NCI-H2171 treated with DMSO at 0.1 percent for 48 hours (cell line): Measurements from ENCODE around the gene SOX2.
A peak's percentile ranks its signal among the peaks of the same experiment; 100 is the strongest.

Experiments used
- DNase-seq: peaks from one replicate; lab custom pipeline; 2025; lab: John Stamatoyannopoulos, UW

SOX2 gene

DNA sequence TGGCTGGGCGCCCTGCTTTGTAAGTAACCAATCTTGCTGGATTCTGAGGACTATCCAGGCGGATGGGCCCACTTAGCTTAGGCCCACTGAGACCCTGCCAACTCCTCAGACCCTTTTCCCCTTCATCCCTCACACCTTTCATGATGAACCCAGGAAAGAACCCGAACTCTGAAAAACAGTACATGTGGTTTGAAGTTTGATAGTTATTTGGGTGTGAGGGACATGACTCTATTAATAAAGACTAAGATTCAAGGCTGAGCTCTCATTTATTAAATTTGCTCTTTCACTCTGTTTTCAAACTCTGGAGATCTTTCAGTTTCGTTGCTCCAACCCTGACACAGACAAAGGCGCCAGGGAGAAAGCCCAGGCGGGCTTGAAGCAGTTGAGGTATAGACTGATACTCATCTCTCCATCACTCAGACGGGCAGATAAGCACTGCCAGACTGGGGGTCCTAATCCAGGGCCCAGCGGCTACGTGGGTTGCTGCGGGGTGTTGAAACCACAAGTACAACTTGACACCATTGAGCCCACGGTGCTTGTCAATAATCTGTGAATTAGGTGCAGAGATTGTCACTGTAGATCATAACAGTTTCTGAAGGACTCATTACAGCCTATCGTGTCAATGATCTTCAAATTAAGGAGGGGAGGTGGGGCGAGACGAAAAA, 7.2 kb upstream of the SOX2 start:
- DNase-seq = no peak

DNA sequence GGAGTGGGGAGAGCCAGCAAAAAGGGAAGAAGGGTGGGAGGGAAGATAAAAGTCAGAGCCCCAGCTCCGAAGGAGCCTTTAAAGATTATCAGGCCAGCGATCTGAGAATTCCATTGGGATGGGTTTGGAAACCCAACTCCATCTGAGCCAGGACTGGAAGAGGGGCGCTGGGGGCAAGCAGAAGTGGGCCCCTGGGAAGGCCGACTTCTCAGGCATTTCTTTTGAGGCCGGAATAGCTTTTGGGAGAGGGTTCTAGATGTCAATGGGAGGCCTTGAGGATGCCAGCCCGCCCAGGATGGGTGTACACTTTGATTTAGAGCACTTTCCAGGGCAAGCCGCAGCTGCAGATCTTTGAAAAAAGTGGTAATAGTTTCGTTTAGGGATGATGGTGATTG, 6.6 kb upstream of the SOX2 start:
- DNase-seq = no peak

DNA sequence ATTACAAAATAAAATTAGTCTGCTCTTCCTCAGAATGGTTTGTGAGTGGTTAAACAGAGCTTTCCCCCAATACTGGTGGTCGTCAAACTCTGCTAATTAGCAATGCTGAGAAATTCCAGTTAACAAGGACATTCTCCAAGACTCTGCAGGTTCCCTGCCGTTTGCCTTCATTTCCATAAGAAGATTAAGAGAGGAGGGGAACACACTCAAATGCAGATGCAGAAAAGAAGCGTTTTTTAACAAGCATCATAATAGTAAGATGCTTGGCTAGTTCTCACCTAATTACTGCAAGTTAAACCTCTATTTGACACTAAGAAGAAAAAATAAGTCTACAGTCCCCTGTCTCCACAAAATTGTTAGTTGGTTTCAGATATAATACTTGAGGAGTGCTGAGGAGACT, 3.7 kb upstream of the SOX2 start:
- DNase-seq = no peak

DNA sequence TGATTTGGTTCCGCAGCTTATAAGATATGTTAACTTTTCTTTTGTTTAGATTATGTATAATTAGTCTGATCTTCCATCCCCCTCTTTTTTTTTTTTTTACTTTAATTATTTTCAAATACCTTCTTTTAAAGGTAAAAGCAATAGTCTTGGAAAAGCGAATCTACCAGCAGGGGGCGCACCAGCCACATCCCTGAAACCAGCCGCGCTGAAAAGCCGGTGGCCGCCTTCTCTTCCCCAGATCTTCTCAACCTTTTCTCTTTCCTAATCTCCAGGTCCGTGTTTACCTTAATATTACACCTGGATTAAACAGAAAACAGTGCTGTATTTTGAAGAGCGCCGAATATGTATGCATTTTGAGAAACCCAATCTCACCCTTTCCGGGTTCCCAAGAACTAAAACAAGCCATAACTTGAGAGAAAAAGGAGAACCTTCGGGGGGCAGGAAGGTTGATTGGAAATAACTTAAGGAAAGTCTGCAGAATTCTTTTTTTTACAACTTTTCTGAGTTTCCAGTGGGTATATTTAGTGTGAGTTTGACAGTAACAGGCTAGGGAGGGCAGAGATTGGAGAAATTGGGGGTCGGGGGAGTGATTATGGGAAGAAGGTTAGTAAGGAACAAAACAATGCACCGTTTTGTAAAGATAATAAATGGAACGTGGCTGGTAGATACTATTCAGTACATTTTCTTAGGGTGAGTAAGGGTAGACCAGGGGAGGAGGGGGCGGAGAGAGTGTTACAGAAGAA, 2.0 kb upstream of the SOX2 start:
- peak; percentile 73 for DNase-seq

DNA sequence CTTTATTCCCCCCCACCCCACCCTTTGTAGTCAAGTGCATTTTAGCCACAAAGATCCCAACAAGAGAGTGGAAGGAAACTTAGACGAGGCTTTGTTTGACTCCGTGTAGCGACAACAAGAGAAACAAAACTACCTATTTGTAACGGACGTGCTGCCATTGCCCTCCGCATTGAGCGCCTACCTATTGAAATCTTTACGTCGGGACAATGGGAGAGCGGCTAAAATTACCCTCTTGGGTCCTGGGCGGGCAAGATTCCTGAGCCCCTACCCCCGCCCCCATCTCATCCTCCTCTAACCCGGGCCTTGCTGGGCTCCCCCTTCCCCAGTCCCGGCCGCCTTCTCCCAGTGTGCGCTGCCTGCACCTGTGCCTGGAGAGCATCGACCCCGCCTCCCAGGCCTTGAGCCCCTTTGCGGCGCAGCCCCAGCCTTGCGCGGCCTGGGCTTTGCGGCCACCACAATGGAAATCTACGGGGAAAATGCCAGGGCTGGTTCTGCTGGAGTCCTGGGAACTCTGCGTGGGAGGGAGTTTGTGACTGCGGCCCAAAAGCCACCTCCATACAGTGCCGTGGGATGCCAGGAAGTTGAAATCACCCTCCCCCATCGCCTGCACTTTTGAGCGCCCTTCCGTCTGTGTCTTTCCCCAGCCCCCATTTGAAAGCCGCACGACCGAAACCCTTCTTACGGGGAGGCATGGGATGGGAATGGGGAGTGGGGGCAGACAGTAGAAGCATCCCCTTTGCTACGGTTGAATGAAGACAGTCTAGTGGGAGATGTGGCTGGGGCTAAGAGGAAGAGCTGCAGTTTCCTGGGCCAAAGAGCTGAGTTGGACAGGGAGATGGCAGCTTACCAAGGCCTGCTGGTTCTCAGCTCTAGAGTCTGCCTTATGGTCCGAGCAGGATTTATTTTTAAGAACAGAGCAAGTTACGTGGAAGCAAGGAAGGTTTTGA, 1.1 kb upstream of the SOX2 start:
- peak; percentile 39 for DNase-seq

DNA sequence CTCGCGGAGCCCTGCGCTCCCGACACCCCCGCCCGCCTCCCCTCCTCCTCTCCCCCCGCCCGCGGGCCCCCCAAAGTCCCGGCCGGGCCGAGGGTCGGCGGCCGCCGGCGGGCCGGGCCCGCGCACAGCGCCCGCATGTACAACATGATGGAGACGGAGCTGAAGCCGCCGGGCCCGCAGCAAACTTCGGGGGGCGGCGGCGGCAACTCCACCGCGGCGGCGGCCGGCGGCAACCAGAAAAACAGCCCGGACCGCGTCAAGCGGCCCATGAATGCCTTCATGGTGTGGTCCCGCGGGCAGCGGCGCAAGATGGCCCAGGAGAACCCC, 464 bp downstream of the SOX2 start:
- DNase-seq = no peak

DNA sequence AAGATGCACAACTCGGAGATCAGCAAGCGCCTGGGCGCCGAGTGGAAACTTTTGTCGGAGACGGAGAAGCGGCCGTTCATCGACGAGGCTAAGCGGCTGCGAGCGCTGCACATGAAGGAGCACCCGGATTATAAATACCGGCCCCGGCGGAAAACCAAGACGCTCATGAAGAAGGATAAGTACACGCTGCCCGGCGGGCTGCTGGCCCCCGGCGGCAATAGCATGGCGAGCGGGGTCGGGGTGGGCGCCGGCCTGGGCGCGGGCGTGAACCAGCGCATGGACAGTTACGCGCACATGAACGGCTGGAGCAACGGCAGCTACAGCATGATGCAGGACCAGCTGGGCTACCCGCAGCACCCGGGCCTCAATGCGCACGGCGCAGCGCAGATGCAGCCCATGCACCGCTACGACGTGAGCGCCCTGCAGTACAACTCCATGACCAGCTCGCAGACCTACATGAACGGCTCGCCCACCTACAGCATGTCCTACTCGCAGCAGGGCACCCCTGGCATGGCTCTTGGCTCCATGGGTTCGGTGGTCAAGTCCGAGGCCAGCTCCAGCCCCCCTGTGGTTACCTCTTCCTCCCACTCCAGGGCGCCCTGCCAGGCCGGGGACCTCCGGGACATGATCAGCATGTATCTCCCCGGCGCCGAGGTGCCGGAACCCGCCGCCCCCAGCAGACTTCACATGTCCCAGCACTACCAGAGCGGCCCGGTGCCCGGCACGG, 991 bp downstream of the SOX2 start:
- peak; percentile 59 for DNase-seq

DNA sequence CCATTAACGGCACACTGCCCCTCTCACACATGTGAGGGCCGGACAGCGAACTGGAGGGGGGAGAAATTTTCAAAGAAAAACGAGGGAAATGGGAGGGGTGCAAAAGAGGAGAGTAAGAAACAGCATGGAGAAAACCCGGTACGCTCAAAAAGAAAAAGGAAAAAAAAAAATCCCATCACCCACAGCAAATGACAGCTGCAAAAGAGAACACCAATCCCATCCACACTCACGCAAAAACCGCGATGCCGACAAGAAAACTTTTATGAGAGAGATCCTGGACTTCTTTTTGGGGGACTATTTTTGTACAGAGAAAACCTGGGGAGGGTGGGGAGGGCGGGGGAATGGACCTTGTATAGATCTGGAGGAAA, 1.5 kb downstream of the SOX2 start:
- no peak for DNase-seq

DNA sequence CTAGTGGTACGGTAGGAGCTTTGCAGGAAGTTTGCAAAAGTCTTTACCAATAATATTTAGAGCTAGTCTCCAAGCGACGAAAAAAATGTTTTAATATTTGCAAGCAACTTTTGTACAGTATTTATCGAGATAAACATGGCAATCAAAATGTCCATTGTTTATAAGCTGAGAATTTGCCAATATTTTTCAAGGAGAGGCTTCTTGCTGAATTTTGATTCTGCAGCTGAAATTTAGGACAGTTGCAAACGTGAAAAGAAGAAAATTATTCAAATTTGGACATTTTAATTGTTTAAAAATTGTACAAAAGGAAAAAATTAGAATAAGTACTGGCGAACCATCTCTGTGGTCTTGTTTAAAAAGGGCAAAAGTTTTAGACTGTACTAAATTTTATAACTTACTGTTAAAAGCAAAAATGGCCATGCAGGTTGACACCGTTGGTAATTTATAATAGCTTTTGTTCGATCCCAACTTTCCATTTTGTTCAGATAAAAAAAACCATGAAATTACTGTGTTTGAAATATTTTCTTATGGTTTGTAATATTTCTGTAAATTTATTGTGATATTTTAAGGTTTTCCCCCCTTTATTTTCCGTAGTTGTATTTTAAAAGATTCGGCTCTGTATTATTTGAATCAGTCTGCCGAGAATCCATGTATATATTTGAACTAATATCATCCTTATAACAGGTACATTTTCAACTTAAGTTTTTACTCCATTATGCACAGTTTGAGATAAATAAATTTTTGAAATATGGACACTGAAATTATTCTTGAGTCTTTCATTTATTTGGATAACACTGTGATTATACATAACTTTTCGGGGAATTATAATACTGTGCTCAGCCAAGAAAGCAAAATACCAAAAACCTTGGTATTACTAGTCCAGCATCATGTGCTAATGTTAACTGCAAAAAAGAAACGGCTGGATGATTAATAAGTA, 2.2 kb downstream of the SOX2 start:
- no peak for DNase-seq

DNA sequence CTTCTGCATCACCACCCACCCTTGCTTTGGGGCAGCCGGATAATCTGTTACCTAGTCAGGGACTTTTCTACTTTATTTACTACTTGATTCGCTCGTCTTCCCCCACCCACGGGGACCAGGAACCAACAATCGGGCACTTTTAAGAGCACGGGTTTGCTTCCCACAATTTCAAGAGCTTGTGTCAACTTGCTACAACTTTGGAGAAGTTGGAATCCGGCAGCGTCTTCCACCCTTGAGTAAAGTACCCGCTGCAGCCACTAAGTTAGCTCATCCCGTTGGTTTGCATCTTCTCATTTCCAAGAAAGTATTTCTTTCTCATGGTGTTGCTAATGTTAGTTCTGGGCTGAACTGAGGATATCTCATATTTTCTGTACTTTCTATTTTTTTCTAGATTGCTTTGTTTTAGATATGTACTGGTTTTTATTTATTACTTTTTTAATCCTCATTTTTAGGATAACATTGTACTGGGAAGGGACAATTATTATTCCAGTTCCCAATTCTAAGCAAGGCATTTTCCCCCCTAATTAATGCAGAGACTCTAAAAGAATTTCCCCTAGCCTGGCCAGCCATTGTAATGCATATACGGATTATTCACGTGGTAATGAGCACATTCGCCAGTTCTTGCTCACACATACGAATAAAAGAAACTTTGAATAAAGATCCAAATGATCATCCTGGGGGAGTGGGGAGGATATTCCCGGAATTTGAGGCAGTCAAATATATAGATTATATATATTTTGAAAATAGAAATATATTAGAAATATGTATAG, 4.0 kb downstream of the SOX2 start:
- no peak for DNase-seq

DNA sequence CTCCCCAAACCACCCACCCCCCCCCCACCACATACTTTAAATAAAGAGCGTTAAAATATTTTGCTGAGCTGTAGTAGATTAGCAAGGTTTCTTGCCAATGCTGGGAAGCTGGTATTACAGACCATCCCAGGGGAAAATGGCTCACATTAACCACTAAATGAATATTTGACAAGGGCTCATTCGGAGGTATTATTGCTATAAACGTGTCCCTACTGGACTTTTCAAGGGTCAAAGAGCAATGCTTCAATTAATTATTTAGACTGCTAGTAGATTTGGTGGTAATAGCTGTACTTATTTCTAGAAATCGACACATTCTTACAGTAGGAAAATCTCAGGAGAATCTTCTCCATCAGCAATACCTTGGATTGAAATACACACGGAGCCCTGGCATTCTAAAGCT, 5.2 kb downstream of the SOX2 start:
- DNase-seq = no peak

DNA sequence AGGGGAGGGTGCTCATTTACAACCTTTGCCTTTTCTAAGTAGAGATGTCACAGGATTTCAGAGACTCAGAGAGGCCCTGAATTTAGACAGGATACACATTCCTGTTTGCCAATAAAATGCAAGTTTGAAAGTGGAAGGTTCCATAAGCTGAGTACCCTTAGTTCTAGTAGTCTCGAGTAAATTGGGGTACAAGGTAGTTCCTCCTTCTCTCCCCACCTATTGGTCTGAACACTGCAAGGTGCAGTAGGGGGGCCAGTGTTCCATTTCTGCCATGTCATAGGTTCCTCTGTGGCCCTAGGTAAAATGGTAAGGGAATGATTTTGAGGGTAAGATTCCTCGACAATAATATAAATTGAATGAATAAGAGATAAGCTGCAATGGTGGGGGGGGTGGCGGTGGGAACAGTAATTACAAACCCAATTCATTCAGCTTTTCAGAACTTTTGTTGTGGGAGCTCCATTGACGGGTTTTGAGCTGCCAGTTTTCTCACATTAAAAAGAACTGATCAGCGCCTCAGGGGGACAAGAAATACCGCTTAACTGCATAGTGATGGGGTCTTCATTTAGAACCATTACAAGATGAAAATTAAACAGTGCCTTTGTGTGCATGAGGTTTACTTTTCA, 5.9 kb downstream of the SOX2 start:
- no peak for DNase-seq

DNA sequence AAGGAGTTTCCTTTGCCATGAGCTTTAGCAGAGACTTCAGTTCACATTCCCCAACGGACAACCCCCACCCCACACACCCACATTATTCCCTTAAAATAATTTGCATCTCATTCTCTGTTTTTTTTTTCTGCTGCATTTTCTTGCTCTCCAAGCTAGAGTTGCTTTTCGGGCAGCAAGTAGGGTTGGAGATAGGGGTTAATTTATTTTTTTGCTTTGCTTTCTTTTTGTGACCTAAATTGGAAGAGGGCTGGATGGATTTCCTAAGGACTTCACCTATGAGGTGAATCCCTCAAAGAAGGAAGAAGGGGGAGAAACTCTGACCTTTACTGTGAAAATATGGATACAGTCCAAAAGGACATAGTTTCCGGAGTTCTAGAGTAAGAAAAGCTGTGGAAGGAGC, 6.6 kb downstream of the SOX2 start:
- no peak for DNase-seq

DNA sequence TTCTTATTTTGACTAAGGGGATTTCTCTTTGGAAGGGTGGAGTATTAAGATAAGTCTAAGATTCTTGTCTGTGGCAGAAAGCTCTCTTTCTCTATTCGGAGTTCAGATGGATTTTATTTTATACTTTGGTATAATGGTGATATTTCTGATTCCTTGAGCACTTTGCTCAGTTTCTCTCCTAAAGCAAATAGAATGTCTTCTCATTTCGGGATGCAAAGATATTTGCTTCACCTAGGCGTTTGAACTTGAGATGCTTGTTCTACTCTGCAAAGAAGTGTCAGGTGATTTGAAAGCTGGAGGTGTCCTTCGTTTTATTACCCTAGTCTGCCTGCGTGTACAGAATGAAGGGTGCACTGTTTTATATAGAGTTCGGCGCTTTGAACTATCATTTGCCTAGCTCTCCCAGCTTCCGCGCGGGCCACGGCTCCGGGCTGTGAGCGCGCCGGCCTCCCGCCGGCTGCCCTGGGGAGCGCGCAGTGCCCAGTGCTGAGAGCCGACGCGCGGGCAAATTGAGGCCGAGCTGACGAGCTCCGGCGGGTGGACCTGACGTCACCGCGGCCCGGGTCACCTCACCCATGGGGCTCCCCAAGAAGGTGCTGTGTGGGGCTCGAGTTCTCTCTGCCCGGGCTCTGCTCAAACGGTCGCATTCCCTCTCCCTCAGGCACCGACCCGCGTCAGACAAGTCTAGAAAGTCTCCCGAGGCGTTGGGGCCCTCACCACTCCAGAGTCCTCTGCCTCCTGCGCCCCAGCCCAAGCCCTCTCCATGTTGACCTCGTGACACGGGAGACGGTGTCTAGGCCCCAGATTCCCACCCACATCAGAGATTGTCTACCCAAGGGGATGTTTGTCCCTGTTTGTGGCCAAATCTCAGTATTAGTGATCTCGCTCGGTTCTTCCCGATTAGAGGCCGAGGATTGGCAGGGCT, 7.5 kb downstream of the SOX2 start:
- DNase-seq = no peak

DNA sequence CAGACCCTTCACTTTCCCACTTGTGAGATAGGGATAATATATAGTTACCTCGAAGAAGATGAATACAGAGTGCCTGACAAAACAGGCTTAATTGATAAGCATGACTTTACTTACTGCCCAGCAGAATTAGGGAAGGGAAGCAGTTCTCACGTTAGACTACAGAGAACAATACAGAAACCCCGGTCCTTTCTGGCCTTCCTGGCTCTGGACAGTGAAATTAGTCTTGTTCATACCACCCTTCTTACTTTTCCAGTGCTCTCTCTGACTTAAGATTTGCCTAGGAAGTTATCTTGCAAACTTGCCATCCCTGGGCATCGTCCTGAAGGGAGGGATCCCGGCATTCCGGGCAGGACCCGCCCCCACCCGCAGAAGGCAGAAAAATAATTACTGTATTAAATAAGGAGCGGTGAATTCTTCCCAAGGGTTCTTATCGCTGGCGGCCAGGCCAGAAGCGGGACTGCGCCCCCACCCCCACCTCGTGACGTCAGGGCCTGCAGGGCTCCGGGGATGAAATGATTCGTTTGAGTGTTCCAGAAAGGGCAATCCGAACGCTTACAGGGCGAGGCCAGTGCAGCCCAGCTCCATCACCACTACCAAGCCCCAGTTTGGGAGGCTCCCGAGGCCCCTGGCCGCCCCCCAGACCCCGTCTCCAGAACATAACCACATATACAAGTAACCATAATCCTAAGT, 8.4 kb downstream of the SOX2 start:
- no peak for DNase-seq

DNA sequence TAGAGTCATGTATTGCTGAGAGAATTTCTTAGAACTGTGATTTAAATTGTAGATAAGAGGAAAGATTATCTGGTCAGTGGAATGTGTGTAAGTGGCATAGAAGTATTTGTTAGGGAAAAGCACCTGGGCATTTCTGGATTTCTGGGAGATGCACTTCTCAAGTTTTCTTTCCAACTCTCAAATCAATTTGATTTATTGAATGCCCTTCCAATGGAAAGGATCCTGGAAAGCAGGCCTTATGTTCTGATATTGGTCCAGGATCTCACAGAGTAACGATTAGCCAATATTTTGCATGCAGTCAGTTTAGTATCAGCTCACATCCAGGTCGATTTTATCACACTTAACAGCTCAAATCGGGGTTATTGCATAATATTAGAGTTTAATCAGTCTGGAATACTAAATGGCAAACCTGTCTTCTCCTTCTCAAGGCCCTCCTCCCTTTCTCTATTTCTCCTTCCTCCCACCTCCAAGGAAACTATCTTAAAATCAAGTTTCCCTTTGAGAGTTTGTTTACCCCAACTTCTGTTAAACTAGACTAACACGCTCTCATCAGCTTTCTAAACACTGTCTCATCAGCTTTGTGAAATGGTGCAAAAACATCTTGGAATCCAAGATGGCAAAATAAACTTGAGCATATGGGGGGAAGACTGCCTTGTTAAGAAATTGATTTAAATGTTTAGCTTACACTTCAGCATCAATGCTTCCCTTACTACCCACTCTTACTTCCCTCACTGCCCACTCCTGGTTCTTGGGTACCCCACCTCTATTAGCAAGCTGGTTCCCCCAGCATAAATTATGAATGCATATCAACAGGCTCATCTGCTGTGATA, 9.5 kb downstream of the SOX2 start:
- no peak for DNase-seq

DNA sequence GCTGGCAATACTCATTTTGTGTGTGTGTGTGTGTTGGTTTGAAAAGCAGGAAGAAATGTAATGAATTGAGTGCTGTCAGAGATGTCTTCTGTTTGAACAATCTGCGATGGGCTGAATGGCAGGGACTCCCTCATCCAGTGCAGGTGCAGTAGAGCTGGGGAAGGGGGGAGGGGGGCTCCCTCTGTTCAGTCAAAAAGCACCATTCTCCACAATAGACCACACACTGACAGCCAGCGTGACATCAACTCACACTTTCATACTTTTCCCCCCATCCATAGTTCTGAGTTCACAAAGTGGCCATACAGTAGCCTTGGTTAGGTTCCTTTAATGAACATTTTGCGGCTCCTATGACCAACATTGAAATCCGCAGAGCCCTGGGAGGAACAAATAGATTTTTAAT, 10.4 kb downstream of the SOX2 start:
- DNase-seq = no peak
